HG02588 (cell line): Measurements from ENCODE around the gene RAD1.

ENCODE experiments used
- ATAC-seq: cut with Tn5 transposase; IDR thresholded peaks from one replicate; pipeline ENCODE4 v1.9.1; 2021; ENCODE audit warnings: mild to moderate bottlenecking, moderate library complexity; ENCODE audit not compliant: unreplicated experiment

RAD1 gene

GRCh38 chr5:34867660-34868059, 47.6 kb downstream of the RAD1 start:
- no peak for ATAC-seq

GRCh38 chr5:34866989-34867471, 48.3 kb downstream of the RAD1 start:
- no peak for ATAC-seq

- ATAC-seq, result no peak
Observed at GRCh38 chr5:34865091-34865490, 50.2 kb downstream of the RAD1 start.

DNA sequence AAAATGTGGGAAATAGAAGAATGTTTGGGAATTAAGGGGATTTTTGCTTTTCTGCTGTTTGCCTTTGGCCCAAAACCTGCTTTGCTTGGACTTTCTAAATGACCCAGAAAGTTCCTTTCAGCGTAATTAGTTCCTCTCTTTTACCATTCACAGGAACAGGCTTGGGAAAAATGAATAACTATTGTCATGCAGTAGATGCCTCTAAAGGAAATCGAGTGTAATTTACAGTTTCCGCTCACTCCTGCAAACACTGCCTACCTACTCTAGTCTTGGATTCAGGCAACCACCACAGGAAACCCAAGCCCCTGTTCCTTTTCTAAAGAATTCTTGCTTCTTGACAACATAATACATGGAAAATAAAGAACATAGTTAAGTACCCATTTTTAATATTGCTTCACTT, 51.4 kb downstream of the RAD1 start:
- no peak for ATAC-seq

DNA sequence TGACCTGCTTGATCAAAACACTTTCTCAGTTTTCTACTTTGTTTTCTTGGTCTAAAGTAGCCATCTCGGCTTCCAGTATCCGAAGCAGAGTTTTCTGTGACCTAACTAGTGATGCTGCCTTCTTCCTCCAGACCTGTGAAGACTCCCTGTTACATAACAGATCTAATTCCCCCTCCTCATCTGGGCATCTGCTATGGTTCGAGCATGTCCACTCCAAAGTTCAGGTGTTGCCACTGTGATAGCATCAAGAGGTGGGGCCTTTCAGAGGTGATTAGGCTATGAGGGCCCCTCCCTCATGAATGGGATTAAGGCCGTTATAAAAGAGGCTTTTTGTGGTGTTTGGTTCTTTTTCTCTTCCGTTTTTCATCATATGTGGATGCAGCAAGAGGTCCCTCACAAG, 56.1 kb downstream of the RAD1 start:
- no peak for ATAC-seq

- ATAC-seq, result no peak
Observed at GRCh38 chr5:34858790-34859189, 56.5 kb downstream of the RAD1 start.

DNA sequence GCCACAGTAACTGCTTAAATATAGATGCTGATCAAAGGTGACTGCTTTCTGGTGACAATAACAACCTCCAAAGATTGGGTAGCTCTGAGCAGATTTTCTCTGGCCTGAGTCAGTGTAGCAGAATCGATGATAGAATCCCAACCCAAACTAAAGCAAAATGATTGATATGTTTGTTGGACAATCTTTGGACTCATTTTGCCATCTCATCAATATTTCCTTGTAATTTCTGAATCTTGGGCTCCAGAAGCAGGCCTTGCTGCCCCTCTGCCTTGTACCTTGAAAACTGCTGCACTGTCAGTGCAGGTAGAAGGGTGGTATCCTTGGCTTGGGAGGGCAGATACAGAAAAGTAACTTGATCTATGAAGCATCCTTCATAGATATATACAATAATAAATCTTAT, 57.4 kb downstream of the RAD1 start:
- no peak for ATAC-seq

- ATAC-seq, result no peak
Observed at GRCh38 chr5:34857161-34857560, 58.1 kb downstream of the RAD1 start.
